H1 (cell line): ENCODE results near the gene EGLN3. TPM values are rescaled to one million over a fixed set of nuclear protein-coding genes. Genes with fewer than 3 reads are reported as not detected.

ENCODE experiments used
- CEBPB ChIP-seq: IDR thresholded peaks from 2 replicates; pipeline ENCODE4 v1.6.1; 2012; ENCODE audit warnings: low read depth, low read length
- CREB1 ChIP-seq: IDR thresholded peaks from 2 replicates; pipeline ENCODE4 v1.6.1; 2012; ENCODE audit warnings: inconsistent platforms
- KDM5A ChIP-seq: fragments of 200-600 bp; IDR thresholded peaks from 2 replicates; pipeline ENCODE4 v1.7.1; 2012; ENCODE audit warnings: mild to moderate bottlenecking, low read length, inconsistent platforms, mixed read lengths
- PHF8 ChIP-seq: fragments of 200-600 bp; sonication (generic); conservative IDR thresholded peaks from 2 replicates; pipeline ENCODE4 v1.7.1; 2012; ENCODE audit warnings: low read depth, mild to moderate bottlenecking, inconsistent platforms, low read length, moderate library complexity
- SP1 ChIP-seq: IDR thresholded peaks from 2 replicates; pipeline ENCODE4 v1.6.1; 2011; ENCODE audit warnings: low read depth, low read length
- TAF1 ChIP-seq: IDR thresholded peaks from 2 replicates; pipeline ENCODE4 v1.6.1; 2011; ENCODE audit warnings: mild to moderate bottlenecking, low read depth, low read length
- ZNF274 ChIP-seq: IDR thresholded peaks from 2 replicates; pipeline ENCODE4 v1.7.0; 2012; ENCODE audit warnings: low read length, borderline replicate concordance; ENCODE audit errors: extremely low read depth
- polyA plus RNA-seq, 7 experiments: library from polyadenylated mRNA; depleted of rRNA in 3 of 7; stranded (reverse) in 5 of 7; unstranded in 2 of 7; fragments of >200 nt in 5 of 7; fragments of 200-250 nt in 2 of 7; gene quantifications; 1 replicate in 5 of 7; 2 replicates in 1 of 7; 4 replicates in 1 of 7; pipeline versions ENCODE4 v1.2.1 to v1.2.3, GENCODE V29; 2011 to 2013; ENCODE audit warnings: missing spikeins in 2 of 7, mixed read lengths in 2 of 7
- total RNA-seq: library from RNA; stranded (reverse); fragmentation: NEBNext Ultra II Directional; extraction: Animal tissue kit (Norgen Biotek cat#: 25700); gene quantifications from 2 replicates; pipeline ENCODE4 v1.2.1, GENCODE V29; 2021
- TF ChIP-seq, protein P1 (sequence below): fragments of 300-600 bp; sonication (generic); IDR thresholded peaks from 2 replicates; pipeline ENCODE4 v1.7.1; 2012; ENCODE audit warnings: low read length, moderate library complexity, mild to moderate bottlenecking, inconsistent platforms; ENCODE audit not compliant: insufficient replicate concordance
- TF ChIP-seq, protein P2 (sequence below): IDR thresholded peaks from 2 replicates; pipeline ENCODE4 v1.6.1; 2011; ENCODE audit warnings: low read length, improper control_type of control experiment

The EGLN3 gene
- total and polyA plus RNA-seq, 2 of the 8 experiments (the other 6 are each of a cell fraction or from before 2014, with no cell fraction given) = 10.6 to 27.3 TPM

DNA sequence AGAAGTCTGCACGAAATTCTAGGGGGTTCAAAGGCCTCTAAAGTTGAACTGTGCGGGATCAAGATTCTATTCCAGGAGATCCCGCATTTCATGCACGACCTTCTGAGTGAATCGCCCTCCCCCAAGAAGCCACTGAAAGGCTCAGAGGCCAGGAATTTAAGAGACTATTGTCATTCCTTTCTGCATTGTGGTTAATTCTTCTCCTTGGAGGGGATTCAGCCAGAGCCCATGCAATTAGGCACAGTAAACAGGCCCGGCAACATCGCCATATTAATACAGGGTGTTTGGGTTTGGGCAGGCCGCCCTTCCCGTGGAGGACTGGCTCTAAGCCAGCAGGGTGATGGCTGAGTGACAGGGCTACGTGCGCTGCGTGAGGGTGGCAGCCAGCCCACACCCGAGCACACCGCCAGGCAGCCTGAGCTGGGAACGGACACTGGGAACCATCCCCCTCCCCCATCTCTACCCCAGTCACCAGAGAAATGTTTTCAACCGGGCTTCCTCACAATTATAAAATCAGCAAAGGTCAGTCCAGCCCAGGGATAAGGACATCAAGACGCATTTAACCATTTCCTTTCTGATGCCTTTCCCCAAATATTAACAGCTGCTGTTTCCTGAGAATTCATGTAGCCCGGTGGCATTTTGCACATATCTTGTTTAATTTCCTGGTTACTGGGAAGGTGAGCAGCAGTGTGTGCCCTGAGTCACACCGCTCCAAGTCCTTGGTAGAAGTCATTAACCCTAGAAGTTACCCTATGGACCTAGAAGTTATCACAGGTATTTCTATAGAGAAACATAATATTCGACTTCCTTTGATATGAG, 12.5 kb downstream of the EGLN3 start (continued):
- TF ChIP-seq, protein P1, sequence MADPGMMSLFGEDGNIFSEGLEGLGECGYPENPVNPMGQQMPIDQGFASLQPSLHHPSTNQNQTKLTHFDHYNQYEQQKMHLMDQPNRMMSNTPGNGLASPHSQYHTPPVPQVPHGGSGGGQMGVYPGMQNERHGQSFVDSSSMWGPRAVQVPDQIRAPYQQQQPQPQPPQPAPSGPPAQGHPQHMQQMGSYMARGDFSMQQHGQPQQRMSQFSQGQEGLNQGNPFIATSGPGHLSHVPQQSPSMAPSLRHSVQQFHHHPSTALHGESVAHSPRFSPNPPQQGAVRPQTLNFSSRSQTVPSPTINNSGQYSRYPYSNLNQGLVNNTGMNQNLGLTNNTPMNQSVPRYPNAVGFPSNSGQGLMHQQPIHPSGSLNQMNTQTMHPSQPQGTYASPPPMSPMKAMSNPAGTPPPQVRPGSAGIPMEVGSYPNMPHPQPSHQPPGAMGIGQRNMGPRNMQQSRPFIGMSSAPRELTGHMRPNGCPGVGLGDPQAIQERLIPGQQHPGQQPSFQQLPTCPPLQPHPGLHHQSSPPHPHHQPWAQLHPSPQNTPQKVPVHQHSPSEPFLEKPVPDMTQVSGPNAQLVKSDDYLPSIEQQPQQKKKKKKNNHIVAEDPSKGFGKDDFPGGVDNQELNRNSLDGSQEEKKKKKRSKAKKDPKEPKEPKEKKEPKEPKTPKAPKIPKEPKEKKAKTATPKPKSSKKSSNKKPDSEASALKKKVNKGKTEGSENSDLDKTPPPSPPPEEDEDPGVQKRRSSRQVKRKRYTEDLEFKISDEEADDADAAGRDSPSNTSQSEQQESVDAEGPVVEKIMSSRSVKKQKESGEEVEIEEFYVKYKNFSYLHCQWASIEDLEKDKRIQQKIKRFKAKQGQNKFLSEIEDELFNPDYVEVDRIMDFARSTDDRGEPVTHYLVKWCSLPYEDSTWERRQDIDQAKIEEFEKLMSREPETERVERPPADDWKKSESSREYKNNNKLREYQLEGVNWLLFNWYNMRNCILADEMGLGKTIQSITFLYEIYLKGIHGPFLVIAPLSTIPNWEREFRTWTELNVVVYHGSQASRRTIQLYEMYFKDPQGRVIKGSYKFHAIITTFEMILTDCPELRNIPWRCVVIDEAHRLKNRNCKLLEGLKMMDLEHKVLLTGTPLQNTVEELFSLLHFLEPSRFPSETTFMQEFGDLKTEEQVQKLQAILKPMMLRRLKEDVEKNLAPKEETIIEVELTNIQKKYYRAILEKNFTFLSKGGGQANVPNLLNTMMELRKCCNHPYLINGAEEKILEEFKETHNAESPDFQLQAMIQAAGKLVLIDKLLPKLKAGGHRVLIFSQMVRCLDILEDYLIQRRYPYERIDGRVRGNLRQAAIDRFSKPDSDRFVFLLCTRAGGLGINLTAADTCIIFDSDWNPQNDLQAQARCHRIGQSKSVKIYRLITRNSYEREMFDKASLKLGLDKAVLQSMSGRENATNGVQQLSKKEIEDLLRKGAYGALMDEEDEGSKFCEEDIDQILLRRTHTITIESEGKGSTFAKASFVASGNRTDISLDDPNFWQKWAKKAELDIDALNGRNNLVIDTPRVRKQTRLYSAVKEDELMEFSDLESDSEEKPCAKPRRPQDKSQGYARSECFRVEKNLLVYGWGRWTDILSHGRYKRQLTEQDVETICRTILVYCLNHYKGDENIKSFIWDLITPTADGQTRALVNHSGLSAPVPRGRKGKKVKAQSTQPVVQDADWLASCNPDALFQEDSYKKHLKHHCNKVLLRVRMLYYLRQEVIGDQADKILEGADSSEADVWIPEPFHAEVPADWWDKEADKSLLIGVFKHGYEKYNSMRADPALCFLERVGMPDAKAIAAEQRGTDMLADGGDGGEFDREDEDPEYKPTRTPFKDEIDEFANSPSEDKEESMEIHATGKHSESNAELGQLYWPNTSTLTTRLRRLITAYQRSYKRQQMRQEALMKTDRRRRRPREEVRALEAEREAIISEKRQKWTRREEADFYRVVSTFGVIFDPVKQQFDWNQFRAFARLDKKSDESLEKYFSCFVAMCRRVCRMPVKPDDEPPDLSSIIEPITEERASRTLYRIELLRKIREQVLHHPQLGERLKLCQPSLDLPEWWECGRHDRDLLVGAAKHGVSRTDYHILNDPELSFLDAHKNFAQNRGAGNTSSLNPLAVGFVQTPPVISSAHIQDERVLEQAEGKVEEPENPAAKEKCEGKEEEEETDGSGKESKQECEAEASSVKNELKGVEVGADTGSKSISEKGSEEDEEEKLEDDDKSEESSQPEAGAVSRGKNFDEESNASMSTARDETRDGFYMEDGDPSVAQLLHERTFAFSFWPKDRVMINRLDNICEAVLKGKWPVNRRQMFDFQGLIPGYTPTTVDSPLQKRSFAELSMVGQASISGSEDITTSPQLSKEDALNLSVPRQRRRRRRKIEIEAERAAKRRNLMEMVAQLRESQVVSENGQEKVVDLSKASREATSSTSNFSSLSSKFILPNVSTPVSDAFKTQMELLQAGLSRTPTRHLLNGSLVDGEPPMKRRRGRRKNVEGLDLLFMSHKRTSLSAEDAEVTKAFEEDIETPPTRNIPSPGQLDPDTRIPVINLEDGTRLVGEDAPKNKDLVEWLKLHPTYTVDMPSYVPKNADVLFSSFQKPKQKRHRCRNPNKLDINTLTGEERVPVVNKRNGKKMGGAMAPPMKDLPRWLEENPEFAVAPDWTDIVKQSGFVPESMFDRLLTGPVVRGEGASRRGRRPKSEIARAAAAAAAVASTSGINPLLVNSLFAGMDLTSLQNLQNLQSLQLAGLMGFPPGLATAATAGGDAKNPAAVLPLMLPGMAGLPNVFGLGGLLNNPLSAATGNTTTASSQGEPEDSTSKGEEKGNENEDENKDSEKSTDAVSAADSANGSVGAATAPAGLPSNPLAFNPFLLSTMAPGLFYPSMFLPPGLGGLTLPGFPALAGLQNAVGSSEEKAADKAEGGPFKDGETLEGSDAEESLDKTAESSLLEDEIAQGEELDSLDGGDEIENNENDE = no peak
- TF ChIP-seq, protein P2, sequence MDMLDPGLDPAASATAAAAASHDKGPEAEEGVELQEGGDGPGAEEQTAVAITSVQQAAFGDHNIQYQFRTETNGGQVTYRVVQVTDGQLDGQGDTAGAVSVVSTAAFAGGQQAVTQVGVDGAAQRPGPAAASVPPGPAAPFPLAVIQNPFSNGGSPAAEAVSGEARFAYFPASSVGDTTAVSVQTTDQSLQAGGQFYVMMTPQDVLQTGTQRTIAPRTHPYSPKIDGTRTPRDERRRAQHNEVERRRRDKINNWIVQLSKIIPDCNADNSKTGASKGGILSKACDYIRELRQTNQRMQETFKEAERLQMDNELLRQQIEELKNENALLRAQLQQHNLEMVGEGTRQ = no peak
- TF ChIP-seq ZNF274 (no peak), PHF8 (no peak), CEBPB (no peak), CREB1 (peak; percentile 9; the same call in 1 of the 2 replicates), TAF1 (0 out of 2 replicates have a peak, but pooled peaks have one; percentile 35), SP1 (peak; percentile 74), KDM5A (no peak)
